IMR-90 (cell line): ENCODE results near the gene MYBPHL. TPM values are rescaled to one million over a fixed set of nuclear protein-coding genes. Genes with fewer than 3 reads are reported as not detected.

Experiments used
- ATAC-seq: fragments of 200-7000 bp; cut with Tn5 transposase; 2 replicates; pipeline ENCODE4 v1.9.1; 2020; ENCODE audit warnings: low read depth, mild to moderate bottlenecking, moderate library complexity
- BruUV-seq: library from RNA; stranded (reverse); fragments of 400-500 nt; replicated peaks from 2 replicates; lab custom pipeline; 2021; lab: Mats Ljungman, UMichigan
- CTCF ChIA-PET: fragments of 300-600 bp; formaldehyde crosslinking; extraction: SDS; loops from one replicate; lab custom pipeline; 2021; ENCODE audit warnings: antibody characterized with exemption; lab: Yijun Ruan, JAX
- POLR2A ChIA-PET: fragments of 300-600 bp; sonication (Branson Sonifier 250); formaldehyde crosslinking; loops from one replicate; lab custom pipeline; 2022; ENCODE audit warnings: antibody characterized with exemption; ENCODE audit not compliant: unreplicated experiment; lab: Charles Lee
- DNase-seq: peaks from one replicate; pipeline ENCODE4 v3.0.0; 2013
- H2AFZ ChIP-seq: replicated peaks from 2 replicates; pipeline ENCODE3; 2013; ENCODE audit warnings: low read length, mild to moderate bottlenecking; ENCODE audit not compliant: poor library complexity
- H2AK5ac ChIP-seq: 2 replicates; pipeline ENCODE4 v1.6.1; 2013; ENCODE audit warnings: low read depth, low read length, inconsistent platforms
- H2AK9ac ChIP-seq: replicated peaks from 2 replicates; pipeline ENCODE3; 2013; ENCODE audit warnings: mild to moderate bottlenecking, low read depth, low read length, moderate library complexity; ENCODE audit not compliant: poor library complexity
- H2BK120ac ChIP-seq: 2 replicates; pipeline ENCODE4 v1.6.1; 2013; ENCODE audit warnings: low read depth, low read length, inconsistent platforms
- H2BK15ac ChIP-seq: 3 replicates; pipeline ENCODE4 v1.6.1; 2013; ENCODE audit warnings: low read depth, low read length, inconsistent platforms
- H2BK20ac ChIP-seq: 2 replicates; pipeline ENCODE4 v1.6.1; 2013; ENCODE audit warnings: low read depth, mild to moderate bottlenecking, inconsistent platforms, low read length, moderate library complexity
- H2BK5ac ChIP-seq: 2 replicates; pipeline ENCODE4 v1.6.1; 2013; ENCODE audit warnings: mild to moderate bottlenecking, low read depth, low read length, inconsistent platforms; ENCODE audit not compliant: poor library complexity, severe bottlenecking
- H3K14ac ChIP-seq: replicated peaks from 2 replicates; pipeline ENCODE4 v1.6.1; 2013; ENCODE audit warnings: low read depth, low read length, inconsistent platforms
- H3K18ac ChIP-seq: 2 replicates; pipeline ENCODE4 v1.6.1; 2013; ENCODE audit warnings: low read depth, low read length, control low read depth
- H3K23ac ChIP-seq: 2 replicates; pipeline ENCODE4 v1.6.1; 2013; ENCODE audit warnings: low read depth, low read length, inconsistent platforms
- H3K27ac ChIP-seq: 2 replicates; pipeline ENCODE4 v1.5.1; 2013; ENCODE audit warnings: mild to moderate bottlenecking, control low read depth, low read length; ENCODE audit not compliant: insufficient read depth
- H3K27me3 ChIP-seq: 2 replicates; pipeline ENCODE4 v1.6.1; 2013; ENCODE audit warnings: low read length; ENCODE audit not compliant: control insufficient read depth, insufficient read depth
- H3K36me3 ChIP-seq: 2 replicates; pipeline ENCODE4 v1.6.1; 2013; ENCODE audit warnings: low read length, mixed read lengths; ENCODE audit not compliant: control insufficient read depth, insufficient read depth
- H3K4ac ChIP-seq: 2 replicates; pipeline ENCODE4 v1.6.1; 2013; ENCODE audit warnings: low read depth, low read length, inconsistent platforms
- H3K4me1 ChIP-seq: 2 replicates; pipeline ENCODE4 v1.6.1; 2013; ENCODE audit warnings: low read length, mixed read lengths; ENCODE audit not compliant: control insufficient read depth, insufficient read depth
- H3K4me2 ChIP-seq: 2 replicates; pipeline ENCODE4 v1.6.1; 2013; ENCODE audit warnings: low read depth, mild to moderate bottlenecking, control low read depth, low read length, moderate library complexity
- H3K4me3 ChIP-seq: 2 replicates; pipeline ENCODE4 v1.5.1; 2013; ENCODE audit warnings: low read depth, mild to moderate bottlenecking, control low read depth, low read length, moderate library complexity; ENCODE audit not compliant: insufficient read depth
- H3K56ac ChIP-seq: 2 replicates; pipeline ENCODE4 v1.6.1; 2013; ENCODE audit warnings: low read length, inconsistent platforms; ENCODE audit not compliant: insufficient read depth; ENCODE audit errors: extremely low read depth
- H3K79me1 ChIP-seq, 2 experiments: 2 replicates each; pipeline ENCODE4 v1.6.1; 2013; ENCODE audit warnings: low read length in 2 of 2, inconsistent platforms in 1 of 2, low read depth in 1 of 2
- H3K9ac ChIP-seq: 2 replicates; pipeline ENCODE4 v1.6.1; 2013; ENCODE audit warnings: low read depth, low read length, control low read depth
- H3K9me1 ChIP-seq: 2 replicates; pipeline ENCODE4 v1.6.1; 2013; ENCODE audit warnings: low read length, inconsistent platforms; ENCODE audit not compliant: insufficient read depth
- H3K9me3 ChIP-seq: 2 replicates; pipeline ENCODE4 v1.6.1; 2013; ENCODE audit warnings: low read length; ENCODE audit not compliant: control insufficient read depth, insufficient read depth
- H4K20me1 ChIP-seq: 2 replicates; pipeline ENCODE4 v1.6.1; 2013; ENCODE audit warnings: low read length, inconsistent platforms; ENCODE audit not compliant: insufficient read depth
- H4K5ac ChIP-seq: 2 replicates; pipeline ENCODE4 v1.6.1; 2013; ENCODE audit warnings: mild to moderate bottlenecking, low read depth, low read length, control low read depth
- H4K8ac ChIP-seq, 2 experiments: 2 replicates each; pipeline ENCODE4 v1.6.1; 2013; ENCODE audit warnings: low read depth in 2 of 2, low read length in 2 of 2, control low read depth in 1 of 2, inconsistent platforms in 1 of 2
- H4K91ac ChIP-seq: 2 replicates; pipeline ENCODE4 v1.6.1; 2013; ENCODE audit warnings: low read depth, low read length, inconsistent platforms; ENCODE audit not compliant: insufficient read depth
- BHLHE40 ChIP-seq: fragments of 150-350 bp; IDR thresholded peaks from 2 replicates; pipeline ENCODE4 v1.6.1; 2016; ENCODE audit warnings: mild to moderate bottlenecking, low read depth, low read length
- CHD1 ChIP-seq: IDR thresholded peaks from 2 replicates; pipeline ENCODE4 v1.6.1; 2012; ENCODE audit warnings: low read depth, low read length, improper control_type of control experiment
- CTCF ChIP-seq: conservative IDR thresholded peaks from 2 replicates; pipeline ENCODE4 v1.5.1; 2012; ENCODE audit warnings: mild to moderate bottlenecking, low read depth, low read length, improper control_type of control experiment
- ELK1 ChIP-seq: fragments of 150-350 bp; IDR thresholded peaks from 2 replicates; pipeline ENCODE4 v1.6.1; 2016; ENCODE audit warnings: low read depth, mild to moderate bottlenecking, low read length, moderate library complexity, borderline replicate concordance
- FOS ChIP-seq: fragments of 150-350 bp; IDR thresholded peaks from 2 replicates; pipeline ENCODE4 v1.6.1; 2016; ENCODE audit warnings: low read depth, low read length
- MAFK ChIP-seq: IDR thresholded peaks from 2 replicates; pipeline ENCODE4 v1.6.1; 2012; ENCODE audit warnings: low read depth, low read length, improper control_type of control experiment
- MAZ ChIP-seq: IDR thresholded peaks from 2 replicates; pipeline ENCODE4 v1.6.1; 2012; ENCODE audit warnings: low read depth, mild to moderate bottlenecking, low read length, improper control_type of control experiment, moderate library complexity, borderline replicate concordance
- MXI1 ChIP-seq: IDR thresholded peaks from 2 replicates; pipeline ENCODE4 v1.6.1; 2012; ENCODE audit warnings: low read depth, mild to moderate bottlenecking, low read length, moderate library complexity, borderline replicate concordance
- NFE2L2 ChIP-seq: fragments of 150-350 bp; IDR thresholded peaks from 2 replicates; pipeline ENCODE4 v1.6.1; 2016; ENCODE audit warnings: low read depth, mild to moderate bottlenecking, low read length
- RAD21 ChIP-seq: IDR thresholded peaks from 2 replicates; pipeline ENCODE4 v1.6.1; 2012; ENCODE audit warnings: low read length, improper control_type of control experiment
- RFX5 ChIP-seq: IDR thresholded peaks from 2 replicates; pipeline ENCODE4 v1.8.0; 2012; ENCODE audit warnings: low read depth, mild to moderate bottlenecking, low read length, moderate library complexity
- USF2 ChIP-seq: fragments of 150-350 bp; IDR thresholded peaks from 2 replicates; pipeline ENCODE4 v1.6.1; 2017; ENCODE audit warnings: mild to moderate bottlenecking, antibody characterized with exemption, low read length, low read depth
- WGBS, 2 experiments: methylation state at CpG; one replicate each; pipeline versions ENCODE4 v1.1.5 to v1.1.7; 2013; ENCODE audit warnings: missing lambda C conversion rate in 2 of 2; ENCODE audit not compliant: insufficient read length in 1 of 2; ENCODE audit errors: extremely low coverage in 2 of 2; 5-methylcytosine and 5-hydroxymethylcytosine counted together
- dilution Hi-C: fragments of 300-500 bp; cut with HindIII; formaldehyde crosslinking; loops from one replicate; pipeline ENCODE4 v1.14.3; 2018; ENCODE audit warnings: low sequenced_read_pairs; ENCODE audit not compliant: unreplicated experiment
- in situ Hi-C: fragments of 300-500 bp; cut with MboI; formaldehyde crosslinking; loops from 3 replicates; pipeline ENCODE4 v1.14.3; 2019; ENCODE audit warnings: low sequenced_read_pairs, inconsistent platforms, mixed read lengths
- intact Hi-C: fragments of 100-400 bp; cut with micrococcal nuclease; formaldehyde crosslinking; loops from 2 replicates; pipeline ENCODE4 v1.10.0; 2022
- polyA plus RNA-seq, 3 experiments: library from polyadenylated mRNA; depleted of rRNA; stranded (reverse); fragments of >200 nt; gene quantifications; 2 replicates each; pipeline ENCODE4 v1.2.3, GENCODE V29; 2012; ENCODE audit warnings: low replicate concordance in 1 of 3
- total RNA-seq: library from RNA; depleted of rRNA; stranded (reverse); fragments of >200 nt; gene quantifications from 2 replicates; pipeline ENCODE4 v1.2.3, GENCODE V29; 2012

MYBPHL gene
- total and polyA plus RNA-seq, 2 of the 4 experiments (the other 2 are of a cell fraction), result 0.07 TPM; not detected in 1

GRCh38 chr1:109274533-109275476 lies 32.0 kb downstream of the MYBPHL start:
- H4K8ac ChIP-seq, result peak overlapping the region in 1 of 2 experiments; percentile 62; a peak in 2 of 4 replicates
- WGBS, 2 experiments, result 48% methylated on average over 8 of the region's 24 CpGs; no CpG with 5 or more reads in 1 of the 2 experiments
- peak overlapping the region; percentile 52 for H2BK5ac ChIP-seq
- no peak overlapping the region for H3K4me3 ChIP-seq
- CTCF ChIA-PET, result no interaction called here
- H2BK120ac ChIP-seq, result peak overlapping the region; percentile 73
- peaks cover under 1% of the 10 kb centered on the region for H3K36me3 ChIP-seq
- peaks cover 14% of the 10 kb centered on the region for H3K4me1 ChIP-seq
- peaks cover 5% of the 10 kb centered on the region; the same call in 1 of the 2 replicates for H3K9me1 ChIP-seq
- POLR2A ChIA-PET, result no interaction called here
- no peaks in the 10 kb centered on the region for H4K20me1 ChIP-seq
- DNase-seq (peak; percentile 75), ATAC-seq (peak; percentile 69)
- H2AFZ ChIP-seq, result peak overlapping the region; percentile 75
- H2BK15ac ChIP-seq, result peak overlapping the region; percentile 64; the same call in 1 of the 3 replicates
- H3K9me3 ChIP-seq, result no peaks in the 10 kb centered on the region
- 0 out of 2 replicates have a peak overlapping the region, but pooled peaks have one; percentile 45 for H3K14ac ChIP-seq
- H3K79me1 ChIP-seq, result peaks cover 0 to 21% of the 10 kb centered on the region in 2 experiments
- 0 out of 2 replicates have a peak overlapping the region, but pooled peaks have one; percentile 25 for H3K23ac ChIP-seq
- H2AK5ac ChIP-seq, result peak overlapping the region; percentile 91
- H3K27ac ChIP-seq, result peak overlapping the region; percentile 12; the same call in 1 of the 2 replicates
- no peak overlapping the region for H3K56ac ChIP-seq
- peak overlapping the region; percentile 20 for H3K4me2 ChIP-seq
- peak overlapping the region; percentile 76 for H2BK20ac ChIP-seq
- intact Hi-C loops, result no loop called here
- peak overlapping the region; percentile 22; the same call in 1 of the 2 replicates for H3K18ac ChIP-seq
- H3K9ac ChIP-seq, result no peak overlapping the region
- H4K91ac ChIP-seq, result peak overlapping the region; percentile 63
- H2AK9ac ChIP-seq, result peak overlapping the region; percentile 87
- dilution Hi-C loops, result no loop called here
- peak overlapping the region; percentile 62 for H3K4ac ChIP-seq
- no TSS peak for BruUV-seq
- H4K5ac ChIP-seq, result no peak overlapping the region; the same call in 1 of the 2 replicates
- no peaks in the 10 kb centered on the region for H3K27me3 ChIP-seq
- in situ Hi-C loops, result loop anchor here (5.0 kb wide), 1 partner anchor 122 kb away; the partner anchor contains the start of gene SORT1
- TF ChIP-seq MXI1 (peak; percentile 32; the same call in 1 of the 2 replicates), ELK1 (no peak), MAFK (no peak), CTCF (no peak), BHLHE40 (peak; percentile 56), RFX5 (no peak), USF2 (peak; percentile 22; the same call in 1 of the 2 replicates), FOS (no peak), MAZ (peak; percentile 27; the same call in 1 of the 2 replicates), RAD21 (no peak), NFE2L2 (no peak), CHD1 (no peak)
